ENCODE data around the gene TINAGL1. TPM values are rescaled to one million over a fixed set of nuclear protein-coding genes. Genes with fewer than 3 reads are reported as not detected.

TINAGL1 gene
- total and polyA plus RNA-seq, 12 donors, result 139 to 336 (median 203) TPM

DNA sequence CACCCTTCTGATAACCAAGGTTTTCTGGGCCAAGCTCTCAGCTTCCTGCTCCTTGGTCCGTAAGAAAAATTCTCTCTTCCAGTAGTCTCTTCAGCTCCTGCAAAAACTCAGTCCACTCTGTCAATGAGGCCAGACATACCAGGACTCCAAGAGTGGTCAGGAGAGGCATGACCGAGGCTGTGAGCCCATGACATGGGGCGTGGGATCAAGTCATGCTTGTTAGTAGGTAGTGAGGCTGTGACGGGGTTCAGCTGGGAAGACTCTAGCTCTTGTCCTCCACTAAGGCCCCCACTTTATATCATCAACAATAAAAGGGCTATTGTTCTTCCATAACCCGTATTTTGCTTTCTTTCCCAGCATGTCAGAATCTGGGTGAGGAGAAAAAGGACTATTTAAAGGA, 31.0 kb downstream of the TINAGL1 start:
- Histone ChIP-seq H3K9me3 (no peaks in the 10 kb centered on the region), H3K27me3 (no peaks in the 10 kb centered on the region), H3K36me3 (no peaks in the 10 kb centered on the region), H3K4me3 (no peak overlapping the region), H3K4me1 (peaks cover 0 to 4% (median 0%) of the 10 kb centered on the region in 9 donors), H3K27ac (no peak overlapping the region)
- TF ChIP-seq, protein P1, sequence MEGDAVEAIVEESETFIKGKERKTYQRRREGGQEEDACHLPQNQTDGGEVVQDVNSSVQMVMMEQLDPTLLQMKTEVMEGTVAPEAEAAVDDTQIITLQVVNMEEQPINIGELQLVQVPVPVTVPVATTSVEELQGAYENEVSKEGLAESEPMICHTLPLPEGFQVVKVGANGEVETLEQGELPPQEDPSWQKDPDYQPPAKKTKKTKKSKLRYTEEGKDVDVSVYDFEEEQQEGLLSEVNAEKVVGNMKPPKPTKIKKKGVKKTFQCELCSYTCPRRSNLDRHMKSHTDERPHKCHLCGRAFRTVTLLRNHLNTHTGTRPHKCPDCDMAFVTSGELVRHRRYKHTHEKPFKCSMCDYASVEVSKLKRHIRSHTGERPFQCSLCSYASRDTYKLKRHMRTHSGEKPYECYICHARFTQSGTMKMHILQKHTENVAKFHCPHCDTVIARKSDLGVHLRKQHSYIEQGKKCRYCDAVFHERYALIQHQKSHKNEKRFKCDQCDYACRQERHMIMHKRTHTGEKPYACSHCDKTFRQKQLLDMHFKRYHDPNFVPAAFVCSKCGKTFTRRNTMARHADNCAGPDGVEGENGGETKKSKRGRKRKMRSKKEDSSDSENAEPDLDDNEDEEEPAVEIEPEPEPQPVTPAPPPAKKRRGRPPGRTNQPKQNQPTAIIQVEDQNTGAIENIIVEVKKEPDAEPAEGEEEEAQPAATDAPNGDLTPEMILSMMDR (IDR thresholded peaks at IDR 0.05), result no peak
- intact Hi-C loops (cut with DNase I), result no loop called here
- no peak for DNase-seq
- 82 to 90% methylated on average over 5 of the region's 5 CpGs for WGBS, 2 donors
- ATAC-seq, result no peak

DNA sequence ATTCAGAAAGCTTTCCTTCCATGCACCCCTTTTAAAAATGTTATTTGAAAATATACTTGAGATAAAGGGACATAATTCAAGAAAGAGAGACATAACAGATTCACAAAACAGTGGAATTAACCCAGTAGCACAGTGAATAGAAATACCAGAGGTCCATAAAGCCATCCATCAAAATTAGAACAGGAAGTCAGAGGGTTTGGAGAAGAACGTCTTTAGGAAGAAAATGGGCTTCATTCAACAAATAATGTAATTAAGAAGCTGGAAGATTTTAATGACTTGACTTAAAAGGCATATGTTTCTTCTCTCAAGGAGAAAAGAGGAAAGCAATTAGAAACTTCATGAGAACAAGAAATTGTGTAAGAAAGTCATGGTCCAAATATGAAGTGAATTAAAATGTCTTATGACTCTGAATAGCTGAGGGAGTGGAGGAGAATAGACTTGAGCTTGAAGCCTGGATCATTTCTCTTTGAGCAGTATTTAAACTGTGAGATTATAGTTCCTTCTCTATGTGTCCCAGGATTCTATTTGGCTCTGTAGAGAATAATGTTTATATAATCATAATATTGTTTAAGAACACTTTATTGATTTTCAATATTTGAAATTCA, 33.3 kb downstream of the TINAGL1 start:
- intact Hi-C loops (cut with DNase I), result no loop called here
- no peak for ATAC-seq

DNA sequence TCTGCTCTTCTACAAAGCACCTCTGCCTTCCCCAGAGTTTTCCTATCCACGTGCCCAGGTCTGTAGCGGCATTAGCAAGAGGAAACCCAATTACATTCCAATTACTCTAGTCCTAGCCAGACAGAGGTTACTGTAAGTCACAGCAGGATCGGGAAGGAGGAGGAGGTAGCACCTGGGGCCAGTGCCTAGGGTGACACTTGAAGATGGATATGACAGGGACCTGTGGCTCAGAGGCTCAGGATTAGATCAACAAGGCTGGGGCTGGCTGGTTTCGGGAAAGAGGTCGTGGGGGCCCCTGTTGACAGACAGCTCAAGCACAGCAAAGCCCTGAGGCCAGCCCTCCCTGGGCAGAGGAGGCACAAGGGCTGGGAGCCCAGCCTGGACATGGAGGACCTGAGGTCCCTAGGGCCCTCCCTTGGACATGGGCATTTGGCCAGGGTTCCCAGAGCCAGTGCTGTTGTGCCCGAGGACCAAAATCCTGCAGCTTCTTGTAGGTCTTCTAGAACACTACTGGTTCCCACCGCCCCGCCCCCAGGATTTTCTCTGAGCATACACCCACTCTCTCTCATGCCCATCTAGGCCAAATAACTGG, 38.2 kb downstream of the TINAGL1 start:
- peaks cover 3 to 36% (median 21%) of the 10 kb centered on the region in 9 donors for H3K4me1 ChIP-seq
- 73 to 78% methylated on average over 8 of the region's 8 CpGs for WGBS, 2 donors
- no peaks in the 10 kb centered on the region for H3K9me3 ChIP-seq

More for the DNA sequence above, 33.3 kb downstream of the TINAGL1 start:
- H3K27ac ChIP-seq, result no peak overlapping the region
- H3K4me3 ChIP-seq, result no peak overlapping the region
- DNase-seq, result no peak
- no peaks in the 10 kb centered on the region for H3K36me3 ChIP-seq
- TF ChIP-seq, protein P1 (IDR thresholded peaks at IDR 0.05), result no peak
- H3K27me3 ChIP-seq, result no peaks in the 10 kb centered on the region
- no peaks in the 10 kb centered on the region for H3K9me3 ChIP-seq
- WGBS, 2 donors, result 32 to 47% methylated on average over 1 of the region's 1 CpG
- H3K4me1 ChIP-seq, result peaks cover 0 to 16% (median 11%) of the 10 kb centered on the region in 9 donors

DNA sequence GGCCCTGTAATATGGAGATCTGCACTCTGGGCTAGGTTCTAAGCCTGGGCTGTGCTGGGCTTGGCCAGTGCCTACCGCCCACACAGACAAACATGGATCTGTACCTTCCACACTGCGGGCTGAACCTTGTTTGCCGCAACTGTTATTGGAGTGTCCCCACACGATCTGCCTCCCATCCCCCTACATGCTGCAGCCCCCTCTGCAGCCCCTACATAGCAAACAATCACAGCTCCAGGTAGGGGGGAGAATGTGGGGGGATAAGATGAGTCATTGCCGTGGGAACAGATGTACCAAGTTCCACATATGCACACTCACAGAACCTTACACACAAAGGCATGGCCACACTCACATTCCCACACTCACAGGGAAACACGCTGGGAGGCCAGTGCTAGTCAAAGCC, 39.1 kb downstream of the TINAGL1 start:
- 93% methylated on average over 6 of the region's 6 CpGs for WGBS, 2 donors
- intact Hi-C loops (cut with DNase I), result no loop called here

More for the DNA sequence above, 38.2 kb downstream of the TINAGL1 start:
- H3K4me3 ChIP-seq, result no peak overlapping the region
- peaks cover 0 to 31% (median 10%) of the 10 kb centered on the region in 7 donors for H3K27me3 ChIP-seq
- no peaks in the 10 kb centered on the region for H3K36me3 ChIP-seq
- no peak overlapping the region for H3K27ac ChIP-seq
- DNase-seq (no peak), ATAC-seq (no peak)
- TF ChIP-seq, protein P1 (IDR thresholded peaks at IDR 0.05), result no peak
- intact Hi-C loops (cut with DNase I), result no loop called here

More for the DNA sequence above, 39.1 kb downstream of the TINAGL1 start:
- Histone ChIP-seq H3K4me1 (peaks cover 3 to 36% (median 21%) of the 10 kb centered on the region in 9 donors), H3K4me3 (no peak overlapping the region), H3K27me3 (peaks cover 0 to 31% (median 10%) of the 10 kb centered on the region in 7 donors), H3K36me3 (no peaks in the 10 kb centered on the region), H3K9me3 (no peaks in the 10 kb centered on the region), H3K27ac (no peak overlapping the region)
- TF ChIP-seq, protein P1 (IDR thresholded peaks at IDR 0.05), result no peak
- ATAC-seq (no peak), DNase-seq (no peak)

All from heart right ventricle (tissue), 16 donors.